Measurements from ENCODE around the gene VANGL2.

The VANGL2 gene

GRCh38 chr1:160371346-160371631, 29.1 kb upstream of the VANGL2 start:
- no peak for TF ChIP-seq CTCF (IDR thresholded peaks at IDR 0.05)
- Mint-ChIP-seq H3K27ac (no peak overlapping the region), H3K27me3 (ENCODE audit: low read depth, poor library complexity) (peaks cover 6% of the 10 kb centered on the region)

GRCh38 chr1:160371756-160372155, 28.6 kb upstream of the VANGL2 start:
- H3K4me1 Mint-ChIP-seq, result peaks cover 58% of the 10 kb centered on the region
- H3K27ac Mint-ChIP-seq, result no peak overlapping the region
- DNase-seq, result no peak
- TF ChIP-seq CTCF (IDR thresholded peaks at IDR 0.05), result no peak
- no peaks in the 10 kb centered on the region for H3K9me3 Mint-ChIP-seq
- H3K27me3 Mint-ChIP-seq (ENCODE audit: low read depth, poor library complexity), result peaks cover 6% of the 10 kb centered on the region
- H3K36me3 Mint-ChIP-seq (ENCODE audit: low read depth), result no peaks in the 10 kb centered on the region
- H3K4me3 Mint-ChIP-seq, result no peak overlapping the region

More at GRCh38 chr1:160371346-160371631, 29.1 kb upstream of the VANGL2 start:
- no peak for DNase-seq
- H3K4me1 Mint-ChIP-seq, result peaks cover 53% of the 10 kb centered on the region
- no peaks in the 10 kb centered on the region for H3K36me3 Mint-ChIP-seq (ENCODE audit: low read depth)
- no peak overlapping the region for H3K4me3 Mint-ChIP-seq
- H3K9me3 Mint-ChIP-seq, result no peaks in the 10 kb centered on the region

- H3K4me3 Mint-ChIP-seq, result no peak overlapping the region
- peaks cover 66% of the 10 kb centered on the region for H3K4me1 Mint-ChIP-seq
- no peak overlapping the region for H3K27ac Mint-ChIP-seq
These were observed 26.7 kb upstream of the VANGL2 start for GRCh38 chr1:160373696-160374095.

GRCh38 chr1:160374306-160375110, 25.9 kb upstream of the VANGL2 start:
- no peaks in the 10 kb centered on the region for H3K9me3 Mint-ChIP-seq
- peak; percentile 28 for DNase-seq

More at GRCh38 chr1:160373696-160374095, 26.7 kb upstream of the VANGL2 start:
- H3K36me3 Mint-ChIP-seq (ENCODE audit: low read depth), result no peaks in the 10 kb centered on the region
- no peak for TF ChIP-seq CTCF (IDR thresholded peaks at IDR 0.05)
- H3K27me3 Mint-ChIP-seq (ENCODE audit: low read depth, poor library complexity), result peaks cover 3% of the 10 kb centered on the region
- H3K9me3 Mint-ChIP-seq, result no peaks in the 10 kb centered on the region
- no peak for DNase-seq

GRCh38 chr1:160375788-160376524, 24.4 kb upstream of the VANGL2 start:
- peaks cover 62% of the 10 kb centered on the region for H3K4me1 Mint-ChIP-seq
- no peak for DNase-seq
- no peaks in the 10 kb centered on the region for H3K9me3 Mint-ChIP-seq
- H3K27ac Mint-ChIP-seq, result no peak overlapping the region
- H3K27me3 Mint-ChIP-seq (ENCODE audit: low read depth, poor library complexity), result peaks cover 3% of the 10 kb centered on the region
- TF ChIP-seq CTCF (IDR thresholded peaks at IDR 0.05), result no peak
- H3K36me3 Mint-ChIP-seq (ENCODE audit: low read depth), result no peaks in the 10 kb centered on the region
- peak overlapping the region; percentile 29 for H3K4me3 Mint-ChIP-seq

More at GRCh38 chr1:160374306-160375110, 25.9 kb upstream of the VANGL2 start:
- Mint-ChIP-seq H3K27me3 (ENCODE audit: low read depth, poor library complexity) (peaks cover 3% of the 10 kb centered on the region), H3K4me1 (peaks cover 69% of the 10 kb centered on the region), H3K36me3 (ENCODE audit: low read depth) (no peaks in the 10 kb centered on the region), H3K27ac (no peak overlapping the region), H3K4me3 (no peak overlapping the region)
- TF ChIP-seq CTCF (IDR thresholded peaks at IDR 0.05), result no peak
